Peyer's patch (tissue), 4 donors: ENCODE results near the gene PLCL2. TPM values are rescaled to one million over a fixed set of nuclear protein-coding genes. Genes with fewer than 3 reads are reported as not detected.

Source experiments
- DNase-seq, 3 donors: peaks; one replicate each; pipeline ENCODE4 v3.0.0-alpha.2; 2017 to 2019
- H3K27ac ChIP-seq, 4 donors: fragments of 200-600 bp; sonication (generic); one replicate each; pipeline ENCODE4 v1.5.1; 2016 to 2019
- H3K27me3 ChIP-seq, 2 donors: fragments of 200-600 bp; sonication (generic); one replicate each; pipeline ENCODE4 v1.5.1; 2019
- H3K36me3 ChIP-seq, 3 donors: fragments of 200-600 bp; sonication (generic); one replicate each; pipeline ENCODE4 v1.5.1; 2016 to 2019
- H3K4me1 ChIP-seq, 4 donors: fragments of 200-600 bp; sonication (generic); one replicate each; pipeline ENCODE4 v1.5.1; 2016 to 2019
- H3K4me3 ChIP-seq, 4 donors: fragments of 200-600 bp; sonication (generic); 1 replicate in 3 of 4; 2 replicates in 1 of 4; pipeline ENCODE4 v1.5.1; 2016 to 2019; ENCODE audit warnings: mild to moderate bottlenecking in 1 of 4
- H3K9me3 ChIP-seq, 4 donors: fragments of 200-600 bp; sonication (generic); one replicate each; pipeline ENCODE4 v1.5.1; 2016 to 2019; ENCODE audit warnings: mild to moderate bottlenecking in 1 of 4
- CTCF ChIP-seq, 6 experiments: fragments of 450-650 bp in 4 of 6; fragments of 200-600 bp in 2 of 6; sonication (generic) in 1 of 6; IDR thresholded peaks; one replicate each; pipeline ENCODE4 v1.5.1; 2017 to 2019; ENCODE audit warnings: antibody characterized with exemption in 6 of 6, mild to moderate bottlenecking in 3 of 6, moderate library complexity in 1 of 6
- POLR2A ChIP-seq, 2 donors: fragments of 450-650 bp; IDR thresholded peaks; one replicate each; pipeline ENCODE4 v1.5.1; 2017; ENCODE audit warnings: antibody characterized with exemption in 2 of 2, mild to moderate bottlenecking in 2 of 2, moderate library complexity in 2 of 2
- total RNA-seq, 4 donors: library from RNA; depleted of rRNA; stranded (reverse); fragments of >200 nt; gene quantifications; one replicate each; pipeline ENCODE4 v1.1.0, GENCODE V29; 2016

The PLCL2 gene
- total RNA-seq, 4 donors from 2014 or later, result 21.8 to 39.6 (median 25.4) TPM

GRCh38 chr3:17116007-17116600, 231.3 kb downstream of the PLCL2 start:
- no peaks in the 10 kb centered on the region for H3K27me3 ChIP-seq
- H3K4me1 ChIP-seq, result no peaks in the 10 kb centered on the region
- TF ChIP-seq CTCF (IDR thresholded peaks at IDR 0.05), result no peak
- no peak for TF ChIP-seq POLR2A (IDR thresholded peaks at IDR 0.05)
- H3K27ac ChIP-seq, result no peak overlapping the region
- H3K9me3 ChIP-seq, result no peaks in the 10 kb centered on the region
- no peak overlapping the region for H3K4me3 ChIP-seq
- no peak for DNase-seq
- no peaks in the 10 kb centered on the region for H3K36me3 ChIP-seq

- H3K36me3 ChIP-seq, result no peaks in the 10 kb centered on the region
- no peak overlapping the region for H3K4me3 ChIP-seq
- H3K27ac ChIP-seq, result no peak overlapping the region
- no peak for DNase-seq
- H3K27me3 ChIP-seq, result no peaks in the 10 kb centered on the region
- TF ChIP-seq POLR2A (IDR thresholded peaks at IDR 0.05) (no peak), CTCF (IDR thresholded peaks at IDR 0.05) (no peak)
- no peaks in the 10 kb centered on the region for H3K4me1 ChIP-seq
- H3K9me3 ChIP-seq, result no peaks in the 10 kb centered on the region
Measured at GRCh38 chr3:17118771-17119170, 234.0 kb downstream of the PLCL2 start.

GRCh38 chr3:17119201-17120072, 234.7 kb downstream of the PLCL2 start:
- Histone ChIP-seq H3K9me3 (no peaks in the 10 kb centered on the region), H3K4me1 (no peaks in the 10 kb centered on the region), H3K27ac (no peak overlapping the region), H3K27me3 (no peaks in the 10 kb centered on the region), H3K36me3 (no peaks in the 10 kb centered on the region), H3K4me3 (no peak overlapping the region)
- DNase-seq, result no peak
- TF ChIP-seq CTCF (IDR thresholded peaks at IDR 0.05) (no peak), POLR2A (IDR thresholded peaks at IDR 0.05) (no peak)

GRCh38 chr3:17120115-17120514, 235.4 kb downstream of the PLCL2 start:
- Histone ChIP-seq H3K4me3 (no peak overlapping the region), H3K36me3 (no peaks in the 10 kb centered on the region), H3K27ac (no peak overlapping the region), H3K9me3 (no peaks in the 10 kb centered on the region), H3K4me1 (no peaks in the 10 kb centered on the region), H3K27me3 (no peaks in the 10 kb centered on the region)
- DNase-seq, result no peak
- TF ChIP-seq POLR2A (IDR thresholded peaks at IDR 0.05) (no peak), CTCF (IDR thresholded peaks at IDR 0.05) (no peak)

- Histone ChIP-seq H3K9me3 (no peaks in the 10 kb centered on the region), H3K4me3 (no peak overlapping the region), H3K27me3 (no peaks in the 10 kb centered on the region), H3K4me1 (no peaks in the 10 kb centered on the region), H3K27ac (no peak overlapping the region), H3K36me3 (no peaks in the 10 kb centered on the region)
- no peak for DNase-seq
- TF ChIP-seq CTCF (IDR thresholded peaks at IDR 0.05) (no peak), POLR2A (IDR thresholded peaks at IDR 0.05) (no peak)
Measured at GRCh38 chr3:17121336-17121735, 236.6 kb downstream of the PLCL2 start.
